K562 (cell line): ENCODE data around the gene C3orf80. TPM values are rescaled to one million over a fixed set of nuclear protein-coding genes. Genes with fewer than 3 reads are reported as not detected.

Source experiments
- EGR1 ChIP-seq: fragments of 450-650 bp; conservative IDR thresholded peaks from 2 replicates; pipeline ENCODE4 v1.6.1; 2017; ENCODE audit warnings: mild to moderate bottlenecking
- ESRRA ChIP-seq: fragments of 450-650 bp; IDR thresholded peaks from 2 replicates; pipeline ENCODE4 v1.6.1; 2014; ENCODE audit warnings: low read depth, mild to moderate bottlenecking, moderate library complexity, borderline replicate concordance
- ETS1 ChIP-seq: conservative IDR thresholded peaks from 2 replicates; pipeline ENCODE4 v1.6.1; 2011; ENCODE audit warnings: low read depth, mild to moderate bottlenecking, low read length; ENCODE audit not compliant: control insufficient read depth
- FOXM1 ChIP-seq, 2 experiments: fragments of 450-650 bp in 1 of 2; sonication (generic) in 1 of 2; formaldehyde crosslinking in 1 of 2; IDR thresholded peaks; 2 replicates each; pipeline versions ENCODE4 v1.6.1 to v1.9.0; 2017 to 2022; ENCODE audit warnings: low read depth in 2 of 2, mild to moderate bottlenecking in 2 of 2, missing genetic modification reagents in 1 of 2, moderate library complexity in 1 of 2
- HDAC3 ChIP-seq: fragments of 450-650 bp; IDR thresholded peaks from 2 replicates; pipeline ENCODE4 v1.6.1; 2018; ENCODE audit warnings: borderline replicate concordance, mild to moderate bottlenecking, moderate library complexity; ENCODE audit not compliant: partially characterized antibody
- HEY1 ChIP-seq: fragments of 250-450 bp; sonication (Bioruptor Pico); IDR thresholded peaks from 2 replicates; pipeline ENCODE4 v1.5.0; 2020; ENCODE audit warnings: mild to moderate bottlenecking, moderate library complexity, borderline replicate concordance
- MAZ ChIP-seq, 2 experiments: fragments of 450-650 bp in 1 of 2; sonication (generic) in 1 of 2; formaldehyde crosslinking; IDR thresholded peaks in 1 of 2; conservative IDR thresholded peaks in 1 of 2; 2 replicates each; pipeline versions ENCODE4 v1.4.0 to v1.5.0; 2020; ENCODE audit warnings: mild to moderate bottlenecking in 1 of 2, missing genetic modification reagents in 1 of 2
- MIER1 ChIP-seq: fragments of 450-650 bp; IDR thresholded peaks from 2 replicates; pipeline ENCODE4 v1.6.1; 2016; ENCODE audit warnings: antibody characterized with exemption, mild to moderate bottlenecking, low read depth
- PHTF2 ChIP-seq: fragments of 250-450 bp; sonication (Bioruptor Pico); IDR thresholded peaks from 2 replicates; pipeline ENCODE4 v1.5.0; 2021; ENCODE audit warnings: mild to moderate bottlenecking
- POU5F1 ChIP-seq: fragments of 150-350 bp; IDR thresholded peaks from 2 replicates; pipeline ENCODE4 v1.6.1; 2014; ENCODE audit warnings: borderline replicate concordance, low read length, low read depth, mild to moderate bottlenecking; ENCODE audit not compliant: partially characterized antibody
- SRSF1 ChIP-seq: fragments of 200-400 bp; formaldehyde crosslinking; IDR thresholded peaks from 2 replicates; pipeline ENCODE4 v1.6.1; 2017; ENCODE audit warnings: mild to moderate bottlenecking, low read depth, low read length, moderate library complexity
- SUPT5H ChIP-seq: fragments of 450-650 bp; IDR thresholded peaks from 2 replicates; pipeline ENCODE4 v1.6.1; 2016
- ZNF592 ChIP-seq: fragments of 450-650 bp; IDR thresholded peaks from 2 replicates; pipeline ENCODE4 v1.6.1; 2017; ENCODE audit warnings: antibody characterized with exemption, mild to moderate bottlenecking
- polyA plus RNA-seq, 8 experiments: library from polyadenylated mRNA; depleted of rRNA in 4 of 8; stranded (reverse) in 5 of 8; unstranded in 3 of 8; fragments of >200 nt; fragmentation: Nextera tagmentation in 2 of 8; fragmentation: Illumina TruSeq in 1 of 8; extraction: Ambion mirVana in 2 of 8; extraction: Trizol in 1 of 8; gene quantifications; 2 replicates each; pipeline versions ENCODE4 v1.2.1 to v1.2.3, GENCODE V29; 2011 to 2014; ENCODE audit warnings: inconsistent platforms in 1 of 8, missing spikeins in 1 of 8
- total RNA-seq, 7 experiments: library from RNA; depleted of rRNA in 6 of 7; stranded (reverse); fragments of >200 nt in 6 of 7; fragmentation: Illumina TruSeq in 2 of 7; extraction: Trizol in 2 of 7; gene quantifications; 2 replicates each; pipeline versions ENCODE4 v1.2.1 to v1.2.3, GENCODE V29; 2011 to 2021; ENCODE audit warnings: low replicate concordance in 1 of 7
- TF ChIP-seq, protein P1 (sequence below): fragments of 250-450 bp; sonication (Bioruptor Pico); IDR thresholded peaks from 2 replicates; pipeline ENCODE4 v1.4.0; 2020; ENCODE audit warnings: mild to moderate bottlenecking

Gene C3orf80
- total and polyA plus RNA-seq, 9 of the 15 experiments (the other 6 are each of a cell fraction or from before 2014, with no cell fraction given): 0.03 to 0.75 (median 0.07) TPM

- 0 out of 2 replicates have a peak, but pooled peaks have one; percentile 32 for TF ChIP-seq ZNF592
- peak; percentile 28; the same call in 1 of the 2 replicates for TF ChIP-seq ESRRA
- TF ChIP-seq SRSF1: no peak
- TF ChIP-seq HEY1 (CRISPR knock-in tag): no peak
- peak; percentile 60 for TF ChIP-seq EGR1
- no peak for TF ChIP-seq MIER1
- peak; percentile 14 to 78; a peak in 3 of 4 replicates for TF ChIP-seq MAZ (CRISPR knock-in tag; conservative IDR thresholded peaks at IDR 0.05 in 1 of 2, IDR thresholded peaks at IDR 0.05 in 1 of 2)
- no peak for TF ChIP-seq HDAC3
- no peak for TF ChIP-seq POU5F1
- peak; percentile 64 for TF ChIP-seq ETS1
- TF ChIP-seq SUPT5H: no peak
- no peak for TF ChIP-seq PHTF2 (CRISPR knock-in tag)
- TF ChIP-seq FOXM1 (IDR thresholded peaks at IDR 0.05; ENCODE audit: low read depth): peak; percentile 44
- peak; percentile 73; the same call in 1 of the 2 replicates for TF ChIP-seq FOXM1 (CRISPR knock-in tag; IDR thresholded peaks at IDR 0.05; ENCODE audit: low read depth)
- TF ChIP-seq, protein P1, sequence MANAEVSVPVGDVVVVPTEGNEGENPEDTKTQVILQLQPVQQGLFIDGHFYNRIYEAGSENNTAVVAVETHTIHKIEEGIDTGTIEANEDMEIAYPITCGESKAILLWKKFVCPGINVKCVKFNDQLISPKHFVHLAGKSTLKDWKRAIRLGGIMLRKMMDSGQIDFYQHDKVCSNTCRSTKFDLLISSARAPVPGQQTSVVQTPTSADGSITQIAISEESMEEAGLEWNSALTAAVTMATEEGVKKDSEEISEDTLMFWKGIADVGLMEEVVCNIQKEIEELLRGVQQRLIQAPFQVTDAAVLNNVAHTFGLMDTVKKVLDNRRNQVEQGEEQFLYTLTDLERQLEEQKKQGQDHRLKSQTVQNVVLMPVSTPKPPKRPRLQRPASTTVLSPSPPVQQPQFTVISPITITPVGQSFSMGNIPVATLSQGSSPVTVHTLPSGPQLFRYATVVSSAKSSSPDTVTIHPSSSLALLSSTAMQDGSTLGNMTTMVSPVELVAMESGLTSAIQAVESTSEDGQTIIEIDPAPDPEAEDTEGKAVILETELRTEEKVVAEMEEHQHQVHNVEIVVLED (CRISPR knock-in tag): peak; percentile 82
These were observed at the start of gene C3orf80 (continued) for GRCh38 chr3:160225176-160226025.
